IMR-90 (cell line): ENCODE measurements around the gene CDKN1A. TPM values are rescaled to one million over a fixed set of nuclear protein-coding genes. Genes with fewer than 3 reads are reported as not detected.

ENCODE experiments used
- ATAC-seq: fragments of 200-7000 bp; cut with Tn5 transposase; 2 replicates; pipeline ENCODE4 v1.9.1; 2020; ENCODE audit warnings: low read depth, mild to moderate bottlenecking, moderate library complexity
- BruUV-seq: library from RNA; stranded (reverse); fragments of 400-500 nt; replicated peaks from 2 replicates; lab custom pipeline; 2021; lab: Mats Ljungman, UMichigan
- CTCF ChIA-PET: fragments of 300-600 bp; formaldehyde crosslinking; extraction: SDS; loops from one replicate; lab custom pipeline; 2021; ENCODE audit warnings: antibody characterized with exemption; lab: Yijun Ruan, JAX
- POLR2A ChIA-PET: fragments of 300-600 bp; sonication (Branson Sonifier 250); formaldehyde crosslinking; loops from one replicate; lab custom pipeline; 2022; ENCODE audit warnings: antibody characterized with exemption; ENCODE audit not compliant: unreplicated experiment; lab: Charles Lee
- DNase-seq: peaks from one replicate; pipeline ENCODE4 v3.0.0; 2013
- H2AFZ ChIP-seq: replicated peaks from 2 replicates; pipeline ENCODE3; 2013; ENCODE audit warnings: low read length, mild to moderate bottlenecking; ENCODE audit not compliant: poor library complexity
- H2AK5ac ChIP-seq: 2 replicates; pipeline ENCODE4 v1.6.1; 2013; ENCODE audit warnings: low read depth, low read length, inconsistent platforms
- H2AK9ac ChIP-seq: replicated peaks from 2 replicates; pipeline ENCODE3; 2013; ENCODE audit warnings: mild to moderate bottlenecking, low read depth, low read length, moderate library complexity; ENCODE audit not compliant: poor library complexity
- H2BK120ac ChIP-seq: 2 replicates; pipeline ENCODE4 v1.6.1; 2013; ENCODE audit warnings: low read depth, low read length, inconsistent platforms
- H2BK15ac ChIP-seq: 3 replicates; pipeline ENCODE4 v1.6.1; 2013; ENCODE audit warnings: low read depth, low read length, inconsistent platforms
- H2BK20ac ChIP-seq: 2 replicates; pipeline ENCODE4 v1.6.1; 2013; ENCODE audit warnings: low read depth, mild to moderate bottlenecking, inconsistent platforms, low read length, moderate library complexity
- H2BK5ac ChIP-seq: 2 replicates; pipeline ENCODE4 v1.6.1; 2013; ENCODE audit warnings: mild to moderate bottlenecking, low read depth, low read length, inconsistent platforms; ENCODE audit not compliant: poor library complexity, severe bottlenecking
- H3K14ac ChIP-seq: replicated peaks from 2 replicates; pipeline ENCODE4 v1.6.1; 2013; ENCODE audit warnings: low read depth, low read length, inconsistent platforms
- H3K18ac ChIP-seq: 2 replicates; pipeline ENCODE4 v1.6.1; 2013; ENCODE audit warnings: low read depth, low read length, control low read depth
- H3K23ac ChIP-seq: 2 replicates; pipeline ENCODE4 v1.6.1; 2013; ENCODE audit warnings: low read depth, low read length, inconsistent platforms
- H3K27ac ChIP-seq: 2 replicates; pipeline ENCODE4 v1.5.1; 2013; ENCODE audit warnings: mild to moderate bottlenecking, control low read depth, low read length; ENCODE audit not compliant: insufficient read depth
- H3K27me3 ChIP-seq: 2 replicates; pipeline ENCODE4 v1.6.1; 2013; ENCODE audit warnings: low read length; ENCODE audit not compliant: control insufficient read depth, insufficient read depth
- H3K36me3 ChIP-seq: 2 replicates; pipeline ENCODE4 v1.6.1; 2013; ENCODE audit warnings: low read length, mixed read lengths; ENCODE audit not compliant: control insufficient read depth, insufficient read depth
- H3K4ac ChIP-seq: 2 replicates; pipeline ENCODE4 v1.6.1; 2013; ENCODE audit warnings: low read depth, low read length, inconsistent platforms
- H3K4me1 ChIP-seq: 2 replicates; pipeline ENCODE4 v1.6.1; 2013; ENCODE audit warnings: low read length, mixed read lengths; ENCODE audit not compliant: control insufficient read depth, insufficient read depth
- H3K4me2 ChIP-seq: 2 replicates; pipeline ENCODE4 v1.6.1; 2013; ENCODE audit warnings: low read depth, mild to moderate bottlenecking, control low read depth, low read length, moderate library complexity
- H3K4me3 ChIP-seq: 2 replicates; pipeline ENCODE4 v1.5.1; 2013; ENCODE audit warnings: low read depth, mild to moderate bottlenecking, control low read depth, low read length, moderate library complexity; ENCODE audit not compliant: insufficient read depth
- H3K56ac ChIP-seq: 2 replicates; pipeline ENCODE4 v1.6.1; 2013; ENCODE audit warnings: low read length, inconsistent platforms; ENCODE audit not compliant: insufficient read depth; ENCODE audit errors: extremely low read depth
- H3K79me1 ChIP-seq, 2 experiments: 2 replicates each; pipeline ENCODE4 v1.6.1; 2013; ENCODE audit warnings: low read length in 2 of 2, inconsistent platforms in 1 of 2, low read depth in 1 of 2
- H3K9ac ChIP-seq: 2 replicates; pipeline ENCODE4 v1.6.1; 2013; ENCODE audit warnings: low read depth, low read length, control low read depth
- H3K9me1 ChIP-seq: 2 replicates; pipeline ENCODE4 v1.6.1; 2013; ENCODE audit warnings: low read length, inconsistent platforms; ENCODE audit not compliant: insufficient read depth
- H3K9me3 ChIP-seq: 2 replicates; pipeline ENCODE4 v1.6.1; 2013; ENCODE audit warnings: low read length; ENCODE audit not compliant: control insufficient read depth, insufficient read depth
- H4K20me1 ChIP-seq: 2 replicates; pipeline ENCODE4 v1.6.1; 2013; ENCODE audit warnings: low read length, inconsistent platforms; ENCODE audit not compliant: insufficient read depth
- H4K5ac ChIP-seq: 2 replicates; pipeline ENCODE4 v1.6.1; 2013; ENCODE audit warnings: mild to moderate bottlenecking, low read depth, low read length, control low read depth
- H4K8ac ChIP-seq, 2 experiments: 2 replicates each; pipeline ENCODE4 v1.6.1; 2013; ENCODE audit warnings: low read depth in 2 of 2, low read length in 2 of 2, control low read depth in 1 of 2, inconsistent platforms in 1 of 2
- H4K91ac ChIP-seq: 2 replicates; pipeline ENCODE4 v1.6.1; 2013; ENCODE audit warnings: low read depth, low read length, inconsistent platforms; ENCODE audit not compliant: insufficient read depth
- CEBPB ChIP-seq: IDR thresholded peaks from 2 replicates; pipeline ENCODE4 v1.6.1; 2012; ENCODE audit warnings: low read depth, low read length, improper control_type of control experiment
- CHD1 ChIP-seq: IDR thresholded peaks from 2 replicates; pipeline ENCODE4 v1.6.1; 2012; ENCODE audit warnings: low read depth, low read length, improper control_type of control experiment
- CTCF ChIP-seq: conservative IDR thresholded peaks from 2 replicates; pipeline ENCODE4 v1.5.1; 2012; ENCODE audit warnings: mild to moderate bottlenecking, low read depth, low read length, improper control_type of control experiment
- FOS ChIP-seq: fragments of 150-350 bp; IDR thresholded peaks from 2 replicates; pipeline ENCODE4 v1.6.1; 2016; ENCODE audit warnings: low read depth, low read length
- MXI1 ChIP-seq: IDR thresholded peaks from 2 replicates; pipeline ENCODE4 v1.6.1; 2012; ENCODE audit warnings: low read depth, mild to moderate bottlenecking, low read length, moderate library complexity, borderline replicate concordance
- RAD21 ChIP-seq: IDR thresholded peaks from 2 replicates; pipeline ENCODE4 v1.6.1; 2012; ENCODE audit warnings: low read length, improper control_type of control experiment
- RFX5 ChIP-seq: IDR thresholded peaks from 2 replicates; pipeline ENCODE4 v1.8.0; 2012; ENCODE audit warnings: low read depth, mild to moderate bottlenecking, low read length, moderate library complexity
- WGBS, 2 experiments: methylation state at CpG; one replicate each; pipeline versions ENCODE4 v1.1.5 to v1.1.7; 2013; ENCODE audit warnings: missing lambda C conversion rate in 2 of 2; ENCODE audit not compliant: insufficient read length in 1 of 2; ENCODE audit errors: extremely low coverage in 2 of 2; 5-methylcytosine and 5-hydroxymethylcytosine counted together
- dilution Hi-C: fragments of 300-500 bp; cut with HindIII; formaldehyde crosslinking; loops from one replicate; pipeline ENCODE4 v1.14.3; 2018; ENCODE audit warnings: low sequenced_read_pairs; ENCODE audit not compliant: unreplicated experiment
- in situ Hi-C: fragments of 300-500 bp; cut with MboI; formaldehyde crosslinking; loops from 3 replicates; pipeline ENCODE4 v1.14.3; 2019; ENCODE audit warnings: low sequenced_read_pairs, inconsistent platforms, mixed read lengths
- intact Hi-C: fragments of 100-400 bp; cut with micrococcal nuclease; formaldehyde crosslinking; loops from 2 replicates; pipeline ENCODE4 v1.10.0; 2022
- polyA plus RNA-seq, 3 experiments: library from polyadenylated mRNA; depleted of rRNA; stranded (reverse); fragments of >200 nt; gene quantifications; 2 replicates each; pipeline ENCODE4 v1.2.3, GENCODE V29; 2012; ENCODE audit warnings: low replicate concordance in 1 of 3
- total RNA-seq: library from RNA; depleted of rRNA; stranded (reverse); fragments of >200 nt; gene quantifications from 2 replicates; pipeline ENCODE4 v1.2.3, GENCODE V29; 2012

CDKN1A gene
- total and polyA plus RNA-seq, 2 of the 4 experiments (the other 2 are of a cell fraction), result 155 to 576 TPM

- TF ChIP-seq CEBPB, result no peak
- no peak for TF ChIP-seq FOS
- TF ChIP-seq CHD1, result no peak
- no peak for TF ChIP-seq RFX5
- no peak for TF ChIP-seq MXI1
- TF ChIP-seq CTCF, result no peak
- no peak for TF ChIP-seq RAD21
- dilution Hi-C loops (no loop called here), intact Hi-C loops (no loop called here), in situ Hi-C loops (loop anchor here (5.0 kb wide), 1 partner anchor 100 kb away; no protein-coding TSS in a partner anchor)
- no peak overlapping the region for H3K9ac ChIP-seq
- no peak for DNase-seq
- no peaks in the 10 kb centered on the region for H3K9me1 ChIP-seq
- 85% methylated on average over 4 of the region's 10 CpGs; no CpG with 5 or more reads in 1 of the 2 experiments for WGBS, 2 experiments
- no peaks in the 10 kb centered on the region for H3K9me3 ChIP-seq
- H2BK20ac ChIP-seq, result no peak overlapping the region
- no peaks in the 10 kb centered on the region for H3K36me3 ChIP-seq
- peaks cover 5% of the 10 kb centered on the region; the same call in 1 of the 2 replicates for H4K20me1 ChIP-seq
- no peak overlapping the region for H2AK9ac ChIP-seq
- H2BK5ac ChIP-seq, result no peak overlapping the region
- H2BK120ac ChIP-seq, result no peak overlapping the region
- no peak overlapping the region for H3K4ac ChIP-seq
- no peaks in the 10 kb centered on the region for H3K79me1 ChIP-seq
- no peak overlapping the region for H4K5ac ChIP-seq
- H3K4me3 ChIP-seq, result no peak overlapping the region
- ChIA-PET POLR2A (no interaction called here), CTCF (no interaction called here)
- H4K8ac ChIP-seq, result no peak overlapping the region
- H3K23ac ChIP-seq, result no peak overlapping the region
- no peak overlapping the region for H3K4me2 ChIP-seq
- no peak overlapping the region for H4K91ac ChIP-seq
- H3K56ac ChIP-seq, result no peak overlapping the region
- peak overlapping the region; percentile 11 for H2AFZ ChIP-seq
- H3K27me3 ChIP-seq, result peaks cover 24% of the 10 kb centered on the region
- no peak overlapping the region for H3K27ac ChIP-seq
- H2AK5ac ChIP-seq, result no peak overlapping the region
- no peak for ATAC-seq
- no peak overlapping the region for H3K14ac ChIP-seq
- H3K4me1 ChIP-seq, result no peaks in the 10 kb centered on the region
- BruUV-seq, result no TSS peak
- no peak overlapping the region for H3K18ac ChIP-seq
- H2BK15ac ChIP-seq, result no peak overlapping the region
Observed at GRCh38 chr6:36722365-36722764, 43.9 kb downstream of the CDKN1A start.
